Activated naive CD8-positive, alpha-beta T cell (primary cell): Measurements from ENCODE around the gene DHX30.

Source experiments
- H3K27ac Mint-ChIP-seq: one replicate; pipeline ENCODE4 v1.8.0; 2021; ENCODE audit warnings: mixed read lengths
- H3K27me3 Mint-ChIP-seq: one replicate; pipeline ENCODE4 v1.8.0; 2021; ENCODE audit warnings: mixed read lengths
- H3K36me3 Mint-ChIP-seq: one replicate; pipeline ENCODE4 v1.8.0; 2021; ENCODE audit warnings: mixed read lengths
- H3K4me1 Mint-ChIP-seq: one replicate; pipeline ENCODE4 v1.8.0; 2021; ENCODE audit warnings: low read depth, mixed read lengths
- H3K4me3 Mint-ChIP-seq: one replicate; pipeline ENCODE4 v1.8.0; 2021; ENCODE audit warnings: mild to moderate bottlenecking, mixed read lengths
- H3K9me3 Mint-ChIP-seq: one replicate; pipeline ENCODE4 v1.8.0; 2021; ENCODE audit warnings: low read depth, mixed read lengths

DHX30 gene

DNA sequence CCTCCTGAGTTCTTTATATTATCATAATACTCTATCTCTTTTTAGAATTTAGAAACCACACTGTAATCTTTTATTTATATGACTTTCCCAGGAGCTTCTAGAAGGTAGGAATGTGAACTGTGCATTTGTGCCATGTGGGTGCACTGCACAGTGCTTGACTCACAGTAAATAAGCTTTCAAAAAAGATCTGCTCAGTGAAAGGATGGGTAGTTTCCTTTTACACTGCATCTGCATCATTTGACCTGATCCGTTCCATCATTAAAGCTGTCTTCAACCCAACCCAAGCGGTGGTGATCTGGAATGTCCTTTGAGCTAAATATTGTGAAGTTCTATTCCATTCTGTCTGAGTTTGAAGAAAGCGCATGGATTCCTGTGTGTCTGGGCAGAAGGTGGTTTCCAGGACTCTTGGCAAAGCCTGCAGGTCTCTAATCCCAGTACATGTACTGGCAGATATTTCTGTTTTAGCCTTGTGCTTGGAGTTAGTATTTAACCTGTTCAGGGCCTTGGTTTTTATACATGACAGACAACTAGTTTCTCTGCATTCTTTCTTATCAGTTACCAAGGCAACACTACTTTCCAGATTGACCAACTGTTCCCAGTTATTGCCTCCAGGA, 96.7 kb downstream of the DHX30 start:
- Mint-ChIP-seq H3K27ac (no peak overlapping the region), H3K27me3 (no peaks in the 10 kb centered on the region), H3K9me3 (no peaks in the 10 kb centered on the region), H3K36me3 (peaks cover 9% of the 10 kb centered on the region), H3K4me1 (peaks cover 17% of the 10 kb centered on the region), H3K4me3 (no peak overlapping the region)
